Transverse colon (tissue), 4 donors: Measurements from ENCODE around the gene KRCC1. TPM values are rescaled to one million over a fixed set of nuclear protein-coding genes. Genes with fewer than 3 reads are reported as not detected.
A peak's percentile ranks its signal among the peaks of the same experiment; 100 is the strongest.

Source experiments
- DNase-seq: peaks from one replicate; pipeline ENCODE4 v3.0.0-alpha.2; 2019
- H3K27ac ChIP-seq, 4 donors: fragments of 200-600 bp; sonication (generic); 2 replicates each; pipeline ENCODE4 v1.5.1; 2016 to 2018; ENCODE audit warnings: inconsistent platforms in 4 of 4
- H3K27me3 ChIP-seq: fragments of 200-600 bp; sonication (generic); 2 replicates; pipeline ENCODE4 v1.5.1; 2017; ENCODE audit warnings: inconsistent platforms
- H3K36me3 ChIP-seq, 4 donors: fragments of 200-600 bp; sonication (generic); 2 replicates each; pipeline ENCODE4 v1.5.1; 2017 to 2019; ENCODE audit warnings: inconsistent platforms in 4 of 4
- H3K4me1 ChIP-seq, 4 donors: fragments of 200-600 bp; sonication (generic); 2 replicates each; pipeline ENCODE4 v1.5.1; 2017 to 2020; ENCODE audit warnings: inconsistent platforms in 4 of 4
- H3K4me3 ChIP-seq, 4 donors: fragments of 200-600 bp; sonication (generic); 1 replicate in 1 of 4; 2 replicates in 3 of 4; pipeline versions ENCODE4 v1.5.1 to v1.6.1; 2017 to 2019; ENCODE audit warnings: inconsistent platforms in 4 of 4
- H3K9me3 ChIP-seq, 2 donors: fragments of 200-600 bp; sonication (generic); 2 replicates each; pipeline ENCODE4 v1.5.1; 2017 to 2019; ENCODE audit warnings: inconsistent platforms in 2 of 2
- EP300 ChIP-seq: sonication (generic); formaldehyde crosslinking; IDR thresholded peaks from one replicate; pipeline ENCODE4 v1.6.1; 2017; ENCODE audit warnings: antibody characterized with exemption, low read depth
- POLR2A ChIP-seq: fragments of 450-650 bp; IDR thresholded peaks from one replicate; pipeline ENCODE4 v1.6.1; 2016; ENCODE audit warnings: antibody characterized with exemption, mild to moderate bottlenecking, moderate library complexity
- POLR2AphosphoS5 ChIP-seq, 3 donors: sonication (generic); formaldehyde crosslinking; IDR thresholded peaks; one replicate each; pipeline ENCODE4 v1.6.1; 2016; ENCODE audit warnings: antibody characterized with exemption in 3 of 3
- WGBS, 2 donors: methylation state at CpG; one replicate each; pipeline ENCODE4 v1.1.5; 2018; ENCODE audit warnings: low coverage in 1 of 2; 5-methylcytosine and 5-hydroxymethylcytosine counted together
- in situ Hi-C, 4 donors: fragments of 200-750 bp; cut with MboI; loops; one replicate each; pipeline versions ENCODE4 v1.15.0 to v1.15.1; 2017; ENCODE audit warnings: low sequenced_read_pairs in 3 of 4, low pct_ligation_motif_present in 1 of 4, low pct_unique_long_range_greater_than_20kb in 1 of 4
- intact Hi-C: fragments of 100-400 bp; cut with DNase I; formaldehyde crosslinking; loops from one replicate; pipeline ENCODE4 v1.15.1; 2023; ENCODE audit warnings: low total_unique reads
- total RNA-seq, 4 donors: library from RNA; depleted of rRNA; stranded (reverse); fragments of >200 nt; gene quantifications; one replicate each; pipeline ENCODE4 v1.1.0, GENCODE V29; 2016
- TF ChIP-seq, protein P1 (sequence below), 5 experiments: fragments of 200-600 bp in 3 of 5; fragments of 450-650 bp in 2 of 5; sonication (generic) in 3 of 5; IDR thresholded peaks; 1 replicate in 2 of 5; 2 replicates in 3 of 5; pipeline ENCODE4 v1.5.1; 2016 to 2017; ENCODE audit warnings: antibody characterized with exemption in 5 of 5, inconsistent platforms in 3 of 5, mild to moderate bottlenecking in 2 of 5, moderate library complexity in 1 of 5

The KRCC1 gene
- total RNA-seq, 4 donors from 2014 or later: 12.3 to 40.6 (median 27.6) TPM

DNA sequence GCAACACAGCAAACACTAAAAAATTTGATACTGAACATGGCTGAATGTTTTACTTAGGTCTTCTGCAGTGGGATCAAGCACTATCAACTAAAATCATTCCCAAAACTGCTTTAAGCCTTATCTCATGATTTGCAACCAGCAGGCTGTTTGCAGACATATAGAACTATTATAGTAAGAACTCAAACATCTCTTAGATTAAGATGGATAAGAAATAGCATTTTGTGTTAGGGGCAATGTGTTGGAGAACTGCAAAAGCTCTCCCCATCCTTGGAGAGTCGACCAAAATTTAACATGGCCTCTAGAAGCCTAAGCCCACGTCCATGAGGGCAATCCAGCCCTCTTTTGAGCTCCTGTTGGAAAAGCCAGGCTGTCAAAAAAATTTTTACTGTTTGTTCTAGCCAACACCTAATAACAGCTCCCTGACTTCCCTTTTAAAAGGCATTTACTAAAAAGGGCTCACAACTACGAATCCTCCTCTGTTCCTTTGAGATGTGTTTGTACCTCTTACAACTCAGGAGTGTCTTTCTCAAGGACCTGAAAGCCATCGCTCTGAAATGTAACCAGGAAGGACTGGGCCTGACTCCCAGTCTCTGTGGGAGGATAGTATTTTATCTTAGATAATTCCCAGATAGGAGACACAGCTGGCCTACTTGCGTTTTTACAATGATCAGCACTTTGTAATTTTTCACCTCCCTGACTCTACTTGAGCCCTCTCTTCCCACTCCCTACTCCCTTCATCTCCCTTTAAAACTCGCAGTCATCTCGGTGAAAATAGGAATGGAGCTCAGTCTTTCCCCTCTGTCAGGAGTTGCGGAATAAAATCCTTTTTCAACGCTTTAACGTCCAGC is 1.4 kb downstream of the KRCC1 start:
- 35 to 39% methylated on average over 5 to 10 of the region's 10 CpGs for WGBS, 2 donors
- Histone ChIP-seq H3K27me3 (no peaks in the 10 kb centered on the region), H3K27ac (peak overlapping the region; percentile 98 to 100 (median 100)), H3K4me3 (peak overlapping the region; percentile 82 to 99 (median 97)), H3K4me1 (peaks cover 11 to 36% (median 29%) of the 10 kb centered on the region in 4 donors), H3K9me3 (no peaks in the 10 kb centered on the region), H3K36me3 (no peaks in the 10 kb centered on the region)
- DNase-seq: no peak
- no peak for TF ChIP-seq EP300
- TF ChIP-seq POLR2A: no peak
- TF ChIP-seq, protein P1, sequence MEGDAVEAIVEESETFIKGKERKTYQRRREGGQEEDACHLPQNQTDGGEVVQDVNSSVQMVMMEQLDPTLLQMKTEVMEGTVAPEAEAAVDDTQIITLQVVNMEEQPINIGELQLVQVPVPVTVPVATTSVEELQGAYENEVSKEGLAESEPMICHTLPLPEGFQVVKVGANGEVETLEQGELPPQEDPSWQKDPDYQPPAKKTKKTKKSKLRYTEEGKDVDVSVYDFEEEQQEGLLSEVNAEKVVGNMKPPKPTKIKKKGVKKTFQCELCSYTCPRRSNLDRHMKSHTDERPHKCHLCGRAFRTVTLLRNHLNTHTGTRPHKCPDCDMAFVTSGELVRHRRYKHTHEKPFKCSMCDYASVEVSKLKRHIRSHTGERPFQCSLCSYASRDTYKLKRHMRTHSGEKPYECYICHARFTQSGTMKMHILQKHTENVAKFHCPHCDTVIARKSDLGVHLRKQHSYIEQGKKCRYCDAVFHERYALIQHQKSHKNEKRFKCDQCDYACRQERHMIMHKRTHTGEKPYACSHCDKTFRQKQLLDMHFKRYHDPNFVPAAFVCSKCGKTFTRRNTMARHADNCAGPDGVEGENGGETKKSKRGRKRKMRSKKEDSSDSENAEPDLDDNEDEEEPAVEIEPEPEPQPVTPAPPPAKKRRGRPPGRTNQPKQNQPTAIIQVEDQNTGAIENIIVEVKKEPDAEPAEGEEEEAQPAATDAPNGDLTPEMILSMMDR (IDR thresholded peaks at IDR 0.05): no peak
- TF ChIP-seq POLR2AphosphoS5 (IDR thresholded peaks at IDR 0.05): no peak
- in situ Hi-C loops: loop anchor here in 2 of 4 donors (10.0 kb wide), 1 partner anchor 111 kb away; no protein-coding TSS in a partner anchor
- intact Hi-C loops: no loop called here

DNA sequence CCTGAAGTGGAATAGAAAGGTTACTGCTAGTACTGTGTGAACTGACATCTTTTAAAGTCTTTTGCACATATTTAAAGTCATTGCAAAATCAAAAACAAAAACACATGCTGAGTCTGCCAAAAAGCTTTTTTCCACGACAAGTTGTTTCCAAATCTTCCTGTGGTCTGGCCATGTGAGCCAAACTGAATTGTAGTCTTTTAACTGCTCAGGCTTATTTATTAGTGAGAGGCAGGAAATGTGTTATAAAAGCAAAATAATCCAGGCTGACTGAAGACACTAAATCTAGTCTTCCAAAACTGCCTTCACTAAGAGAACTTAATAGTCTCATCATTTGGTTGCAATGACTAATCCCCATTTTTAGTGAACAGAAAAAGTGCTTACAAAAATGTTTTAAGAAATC is 2.3 kb downstream of the KRCC1 start:
- no peak for DNase-seq
- Histone ChIP-seq H3K9me3 (no peaks in the 10 kb centered on the region), H3K27me3 (no peaks in the 10 kb centered on the region), H3K4me3 (peak overlapping the region in 1 of 4 donors; percentile 96), H3K27ac (peak overlapping the region; percentile 98 to 100 (median 100)), H3K36me3 (no peaks in the 10 kb centered on the region), H3K4me1 (peaks cover 11 to 36% (median 29%) of the 10 kb centered on the region in 4 donors)
- peak; percentile 27 to 36 (median 32) for TF ChIP-seq POLR2AphosphoS5 (IDR thresholded peaks at IDR 0.05)
- no peak for TF ChIP-seq EP300
- TF ChIP-seq, protein P1 (IDR thresholded peaks at IDR 0.05): no peak
- TF ChIP-seq POLR2A: peak; percentile 13
- WGBS, 2 donors: 0 to 47% methylated on average over 1 of the region's 1 CpG
- intact Hi-C loops (no loop called here), in situ Hi-C loops (loop anchor here in 2 of 4 donors (10.0 kb wide), 1 partner anchor 112 kb away; no protein-coding TSS in a partner anchor)

DNA sequence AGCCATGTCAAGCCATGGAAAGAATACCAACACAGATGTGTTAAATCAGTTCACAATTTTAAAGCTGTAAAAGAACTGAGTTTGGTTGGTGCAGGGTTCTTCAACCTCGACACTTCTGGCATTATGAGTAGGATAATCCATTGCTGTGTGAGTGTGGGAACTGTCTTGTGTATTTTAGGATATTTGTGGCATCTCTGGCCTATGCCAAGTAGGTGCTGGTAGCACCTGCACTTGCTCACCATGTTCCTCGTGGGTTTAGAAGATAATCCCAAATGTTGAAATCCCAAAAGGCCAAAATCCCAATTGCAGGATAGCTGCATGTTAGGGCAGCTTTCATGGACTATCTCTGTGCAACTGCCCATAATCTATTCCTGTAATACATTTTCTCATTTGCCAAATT is 3.8 kb downstream of the KRCC1 start:
- in situ Hi-C loops: loop anchor here in 2 of 4 donors (10.0 kb wide), 1 partner anchor 113 kb away; no protein-coding TSS in a partner anchor
- TF ChIP-seq EP300 (no peak), POLR2A (no peak), POLR2AphosphoS5 (IDR thresholded peaks at IDR 0.05) (no peak)
- TF ChIP-seq, protein P1 (IDR thresholded peaks at IDR 0.05): no peak
- no peaks in the 10 kb centered on the region for H3K36me3 ChIP-seq
- H3K27me3 ChIP-seq: no peaks in the 10 kb centered on the region
- H3K27ac ChIP-seq: no peak overlapping the region
- no peaks in the 10 kb centered on the region for H3K9me3 ChIP-seq
- intact Hi-C loops: no loop called here
- H3K4me3 ChIP-seq: no peak overlapping the region
- no peak for DNase-seq
- WGBS, 2 donors: 74 to 90% methylated on average over 2 of the region's 2 CpGs
- H3K4me1 ChIP-seq: peaks cover 11 to 36% (median 29%) of the 10 kb centered on the region in 4 donors

DNA sequence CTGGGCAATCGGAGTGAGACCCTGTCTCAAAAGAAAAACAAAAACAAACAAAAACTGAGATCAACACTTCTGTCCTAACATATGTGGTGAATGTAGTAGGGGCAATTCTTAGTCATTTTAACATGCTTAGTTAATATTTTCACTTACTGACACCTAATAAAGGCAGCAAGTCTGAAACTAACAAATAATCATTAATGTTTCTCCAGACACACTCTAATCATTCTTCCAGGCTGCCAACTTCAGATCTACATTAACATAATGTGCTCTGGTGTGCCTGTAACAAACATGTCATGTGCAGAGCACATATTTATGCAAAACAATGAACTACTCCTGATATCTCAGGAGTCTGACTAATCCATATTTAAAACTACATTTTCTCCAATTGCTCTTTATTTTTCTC is 6.0 kb downstream of the KRCC1 start:
- WGBS, 2 donors: 83 to 95% methylated on average over 1 of the region's 1 CpG
- Histone ChIP-seq H3K4me3 (no peak overlapping the region), H3K27me3 (no peaks in the 10 kb centered on the region), H3K4me1 (peaks cover 6 to 28% (median 20%) of the 10 kb centered on the region in 4 donors), H3K36me3 (no peaks in the 10 kb centered on the region), H3K9me3 (no peaks in the 10 kb centered on the region), H3K27ac (no peak overlapping the region)
- intact Hi-C loops: no loop called here
- DNase-seq: no peak
- TF ChIP-seq POLR2AphosphoS5 (IDR thresholded peaks at IDR 0.05): no peak
- TF ChIP-seq, protein P1 (IDR thresholded peaks at IDR 0.05): no peak
- no peak for TF ChIP-seq EP300
- no peak for TF ChIP-seq POLR2A
- in situ Hi-C loops: loop anchor here in 2 of 4 donors (10.0 kb wide), 1 partner anchor 115 kb away; no protein-coding TSS in a partner anchor
